ENCODE measurements around the gene SCG2. TPM values are rescaled to one million over a fixed set of nuclear protein-coding genes. Genes with fewer than 3 reads are reported as not detected.

Gene SCG2
- total RNA-seq, 2 donors from 2014 or later = not detected

DNA sequence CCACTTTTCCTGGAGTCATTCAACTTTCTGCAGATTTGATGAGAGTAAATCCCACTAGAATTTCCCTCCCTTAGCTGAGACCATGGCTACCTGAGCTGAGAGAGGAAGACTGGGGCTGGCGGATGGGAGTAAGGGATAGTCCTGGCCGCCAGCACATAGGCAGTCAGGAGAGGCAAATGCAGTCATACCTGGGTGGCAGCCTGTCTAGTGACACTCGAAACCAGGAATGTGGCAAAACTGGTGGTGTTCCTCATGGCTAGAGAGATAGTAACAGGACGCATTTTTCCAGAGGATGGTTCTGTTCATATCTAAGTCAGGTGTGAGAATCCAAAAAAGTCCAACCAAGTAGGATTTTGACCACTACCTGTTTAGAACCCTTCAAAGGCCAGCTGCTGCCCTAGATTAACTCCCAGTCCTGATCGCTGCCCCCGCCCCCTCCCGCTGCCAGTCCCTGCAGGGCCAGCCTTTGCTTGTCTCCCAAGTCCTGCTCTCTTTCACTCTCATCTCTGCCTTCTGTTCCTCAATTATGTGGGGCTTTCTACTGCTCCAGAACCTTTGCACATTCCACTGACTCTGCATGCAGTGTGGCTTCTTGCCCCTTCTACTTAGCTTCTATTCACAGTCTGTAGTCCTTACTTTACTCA lies 17.4 kb upstream of the SCG2 start:
- Mint-ChIP-seq H3K27ac (no peak overlapping the region), H3K9me3 (no peaks in the 10 kb centered on the region), H3K36me3 (peaks cover 0 to 4% of the 10 kb centered on the region in 2 donors)
- ATAC-seq (no peak), DNase-seq (ENCODE audit: low spot score in 2 of 2) (no peak)

DNA sequence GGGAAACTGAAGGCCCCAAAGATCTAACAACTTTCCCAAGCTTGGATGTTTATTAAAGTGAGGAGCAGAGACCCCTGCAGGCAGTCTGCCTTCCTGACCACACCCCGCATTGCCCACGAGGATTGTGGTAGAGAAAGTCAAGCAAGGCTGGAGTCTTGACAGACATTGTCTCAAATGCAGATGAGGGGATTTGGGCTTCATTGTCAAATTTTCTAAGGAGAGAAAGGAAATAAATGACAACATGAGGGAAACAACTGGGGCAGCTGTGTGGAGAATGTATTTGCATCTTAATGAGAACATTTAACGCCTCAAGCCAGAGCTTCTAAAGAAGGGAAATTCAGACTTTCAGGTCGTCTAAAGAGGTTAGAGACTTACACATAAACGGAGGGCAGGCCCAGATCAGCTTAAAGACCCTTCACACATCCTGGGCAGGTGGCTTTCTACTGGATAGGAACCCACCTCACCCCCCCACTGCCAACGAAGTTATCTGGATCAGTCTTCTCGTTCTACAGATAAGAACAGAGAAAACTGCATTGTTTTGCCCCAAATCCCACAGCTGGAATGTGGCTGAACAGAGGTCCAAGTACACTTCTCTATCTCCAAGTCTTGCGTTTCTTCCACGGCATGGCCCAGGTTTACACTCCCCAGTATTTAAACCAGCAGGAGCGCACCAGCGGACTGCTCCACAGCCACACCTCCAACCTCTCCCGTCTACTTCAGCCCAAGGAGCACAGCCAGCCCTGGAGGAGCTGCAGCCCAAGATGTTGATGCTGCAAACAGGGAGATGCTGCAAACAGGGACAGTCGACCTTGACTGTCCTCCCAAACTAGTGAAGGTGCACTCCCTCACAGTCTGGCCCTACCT lies 16.2 kb upstream of the SCG2 start:
- ATAC-seq (no peak), DNase-seq (ENCODE audit: low spot score in 2 of 2) (no peak)
- Mint-ChIP-seq H3K9me3 (no peaks in the 10 kb centered on the region), H3K27ac (no peak overlapping the region), H3K36me3 (peaks cover 0 to 15% of the 10 kb centered on the region in 2 donors)

DNA sequence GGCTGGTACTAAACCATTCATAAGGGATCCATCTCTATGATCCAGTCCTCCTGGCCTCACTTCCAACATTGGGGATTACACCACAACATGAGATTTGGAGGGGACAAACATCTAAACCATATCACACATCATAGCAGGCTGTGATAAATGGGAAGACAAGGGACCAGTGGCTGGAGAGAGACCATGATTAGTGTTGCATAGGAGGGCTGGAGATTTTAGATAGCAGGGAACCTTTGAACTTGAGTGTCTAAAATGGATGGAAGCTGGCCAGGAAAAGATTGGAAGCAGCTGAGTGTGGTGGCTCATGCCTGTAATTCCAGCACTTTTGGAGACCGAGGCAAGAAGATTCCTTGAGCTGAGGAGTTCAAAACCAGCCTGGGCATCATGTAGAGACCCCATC lies 12.4 kb upstream of the SCG2 start:
- no peaks in the 10 kb centered on the region for H3K9me3 Mint-ChIP-seq
- H3K27ac Mint-ChIP-seq = no peak overlapping the region
- H3K36me3 Mint-ChIP-seq = peaks cover 0 to 11% of the 10 kb centered on the region in 2 donors
- ATAC-seq = no peak
- DNase-seq (ENCODE audit: low spot score in 2 of 2) = no peak

DNA sequence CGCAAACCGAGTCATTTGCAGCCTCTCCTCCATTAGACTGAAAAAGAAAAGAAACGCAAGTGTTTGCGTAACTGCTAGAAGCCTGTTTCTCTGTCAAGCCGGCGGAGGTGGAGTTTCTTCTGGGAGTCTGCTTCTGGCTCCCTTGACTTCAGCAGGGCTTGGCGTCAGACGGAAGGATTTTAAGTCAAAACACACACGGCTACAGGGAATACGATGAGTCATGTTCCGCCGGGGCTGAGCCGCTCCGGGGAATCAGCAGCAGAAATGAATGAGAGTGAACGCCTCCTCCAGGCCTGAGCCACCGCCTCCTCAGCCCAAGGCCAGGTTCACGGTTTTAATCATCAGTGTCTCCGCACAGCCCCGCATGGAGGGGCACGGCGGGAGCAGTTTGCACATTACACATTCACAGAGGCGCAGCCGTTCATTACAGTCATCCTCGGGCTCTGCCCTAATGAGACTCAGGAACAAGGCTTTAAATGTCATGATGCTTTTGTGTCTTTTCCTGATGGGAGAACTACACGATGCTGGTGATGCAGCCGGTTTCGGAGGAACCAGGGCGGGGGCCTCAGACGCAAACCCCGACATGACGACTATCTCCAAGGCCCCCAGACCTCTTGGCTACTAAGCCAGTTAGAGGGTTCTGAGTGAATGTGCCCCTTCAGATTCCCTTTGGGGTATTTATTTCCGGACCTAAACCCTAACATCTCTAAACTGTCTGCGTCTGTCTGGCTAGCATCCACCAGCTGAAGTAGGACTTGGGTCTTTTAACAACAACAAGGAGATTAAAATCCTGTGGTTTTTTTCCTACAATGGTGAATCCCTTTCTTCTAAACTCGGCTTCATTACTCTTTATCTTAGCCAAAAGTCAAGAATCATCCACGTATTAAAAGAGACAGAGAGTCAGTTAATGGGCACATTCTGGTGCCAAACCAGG lies 11.1 kb upstream of the SCG2 start:
- Mint-ChIP-seq H3K9me3 (no peaks in the 10 kb centered on the region), H3K27ac (no peak overlapping the region), H3K36me3 (peaks cover 0 to 11% of the 10 kb centered on the region in 2 donors)
- no peak for ATAC-seq
- DNase-seq (ENCODE audit: low spot score in 2 of 2) = no peak

DNA sequence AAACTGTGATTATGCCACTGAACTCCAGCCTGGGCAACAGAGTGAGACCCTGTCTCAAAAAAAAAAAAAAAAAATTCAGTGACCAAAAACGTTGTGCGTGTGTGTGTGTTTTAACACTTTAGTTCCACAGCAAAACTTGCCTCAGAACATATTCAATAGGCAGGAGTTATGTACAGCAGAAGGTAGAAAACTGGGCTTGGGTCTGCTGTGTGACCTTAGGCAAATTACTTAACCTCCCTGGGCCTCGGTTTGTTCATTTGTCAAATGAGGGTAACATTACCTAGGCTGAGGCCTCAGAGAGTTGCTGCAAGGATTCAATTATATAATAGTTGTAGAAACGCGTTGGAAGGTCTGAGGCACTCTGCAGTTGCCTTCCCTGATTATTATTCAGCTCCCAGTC lies 10.3 kb upstream of the SCG2 start:
- no peak overlapping the region for H3K27ac Mint-ChIP-seq
- peaks cover 0 to 11% of the 10 kb centered on the region in 2 donors for H3K36me3 Mint-ChIP-seq
- no peaks in the 10 kb centered on the region for H3K9me3 Mint-ChIP-seq
- DNase-seq (ENCODE audit: low spot score in 2 of 2) (no peak), ATAC-seq (no peak)

DNA sequence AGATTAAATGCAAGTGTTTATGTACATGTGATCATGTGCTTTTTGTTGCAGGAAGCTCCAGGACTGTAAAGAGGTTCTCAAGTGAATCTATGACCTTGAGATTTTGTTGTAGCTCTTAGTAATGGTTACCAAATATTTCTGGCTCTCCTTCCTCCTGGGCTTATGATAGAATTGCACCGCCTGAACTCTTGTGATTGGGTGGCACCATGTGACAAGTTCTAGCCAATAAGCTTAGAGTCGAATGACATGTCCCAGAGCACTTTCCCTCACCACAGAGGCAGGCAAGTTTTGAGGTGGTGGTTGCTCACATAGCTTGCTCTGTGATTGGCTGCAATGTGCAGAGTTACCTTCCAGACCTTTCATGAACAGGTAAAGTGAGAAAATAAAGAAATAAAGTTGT lies 8.9 kb upstream of the SCG2 start:
- peaks cover 0 to 11% of the 10 kb centered on the region in 2 donors for H3K36me3 Mint-ChIP-seq
- no peak for DNase-seq (ENCODE audit: low spot score in 2 of 2)
- no peak overlapping the region for H3K27ac Mint-ChIP-seq
- no peaks in the 10 kb centered on the region for H3K9me3 Mint-ChIP-seq
- no peak for ATAC-seq

DNA sequence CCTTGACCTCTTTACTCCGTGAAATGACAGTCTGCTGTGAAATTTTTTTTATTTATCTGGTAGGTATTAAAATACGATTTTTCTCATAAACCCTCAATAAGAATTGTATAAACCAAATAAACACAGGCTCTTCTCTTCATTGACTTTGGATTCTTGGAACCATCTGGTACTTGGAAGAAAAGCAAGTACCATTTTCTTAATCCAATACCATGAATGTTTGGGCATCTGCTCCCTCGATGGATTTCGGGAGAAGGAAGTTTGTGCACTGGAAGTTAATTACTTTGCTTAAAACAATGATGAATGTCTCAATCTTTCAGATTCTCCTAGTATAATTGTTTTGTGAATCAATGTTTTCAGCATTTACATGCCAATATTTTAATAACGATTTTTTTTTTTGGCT lies 5.3 kb upstream of the SCG2 start:
- H3K36me3 Mint-ChIP-seq = no peaks in the 10 kb centered on the region
- H3K9me3 Mint-ChIP-seq = no peaks in the 10 kb centered on the region
- H3K27ac Mint-ChIP-seq = no peak overlapping the region
- no peak for ATAC-seq
- no peak for DNase-seq (ENCODE audit: low spot score in 2 of 2)

DNA sequence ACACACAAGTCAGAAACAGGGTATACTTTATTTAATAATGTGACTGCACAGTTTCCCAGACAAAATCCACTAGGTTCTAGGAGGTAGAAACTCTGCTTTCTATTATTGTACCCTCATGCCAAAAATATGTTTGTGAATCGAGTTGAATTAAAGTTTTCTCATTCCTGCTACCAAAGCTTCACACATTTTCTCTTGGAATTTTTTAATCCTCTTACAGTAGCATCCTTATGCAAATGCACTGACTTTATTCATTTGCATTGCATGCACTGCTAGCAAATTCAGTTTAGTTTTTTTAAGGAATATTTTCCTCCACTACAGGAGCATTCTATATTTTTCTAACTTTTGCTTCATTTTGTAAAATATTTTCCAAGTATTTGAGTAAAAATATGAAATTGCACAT lies 4.8 kb upstream of the SCG2 start:
- H3K27ac Mint-ChIP-seq = no peak overlapping the region

DNA sequence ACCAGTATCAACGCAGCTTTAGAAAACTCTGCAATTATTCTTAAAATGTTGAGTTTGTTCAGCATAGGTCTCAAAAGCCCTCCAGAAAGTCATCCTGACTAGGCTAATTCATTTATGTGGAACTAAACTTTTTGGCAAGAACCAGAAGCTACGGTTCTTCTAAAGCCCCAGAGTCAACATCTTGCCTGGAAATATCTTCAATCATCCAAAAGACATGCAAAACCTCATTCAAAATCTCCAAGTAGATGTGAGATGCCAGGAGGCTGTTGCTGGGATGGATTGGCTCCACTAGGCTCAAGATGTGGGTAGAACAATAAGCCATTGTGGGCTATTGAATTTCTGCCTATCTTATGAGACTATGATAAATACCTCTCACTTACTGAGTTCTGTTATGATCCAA lies 2.1 kb upstream of the SCG2 start:
- DNase-seq (ENCODE audit: low spot score in 2 of 2) (no peak), ATAC-seq (no peak)
- no peak overlapping the region for H3K27ac Mint-ChIP-seq
- no peaks in the 10 kb centered on the region for H3K36me3 Mint-ChIP-seq
- no peaks in the 10 kb centered on the region for H3K9me3 Mint-ChIP-seq

More for the DNA sequence above, 4.8 kb upstream of the SCG2 start:
- no peaks in the 10 kb centered on the region for H3K9me3 Mint-ChIP-seq
- no peak for ATAC-seq
- H3K36me3 Mint-ChIP-seq = no peaks in the 10 kb centered on the region
- DNase-seq (ENCODE audit: low spot score in 2 of 2) = no peak

DNA sequence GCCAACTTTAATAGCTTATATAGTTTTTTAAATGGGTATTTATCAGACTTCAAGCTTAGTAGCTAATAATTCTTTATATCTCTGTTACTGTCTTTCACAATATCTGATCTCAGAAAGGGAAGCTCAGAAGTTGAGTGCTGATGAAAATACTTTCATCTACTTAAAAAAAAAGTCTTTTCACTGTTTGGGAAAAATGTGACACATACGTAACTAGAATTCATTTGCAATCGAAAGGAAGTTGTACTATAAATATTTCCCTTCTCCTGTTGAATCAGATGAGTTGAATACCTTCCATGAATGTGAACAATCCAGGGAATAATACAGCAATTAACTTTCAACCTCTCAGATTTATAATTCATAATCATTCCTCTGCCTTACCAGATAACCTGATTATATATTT lies 811 bp upstream of the SCG2 start:
- H3K36me3 Mint-ChIP-seq = no peaks in the 10 kb centered on the region
- ATAC-seq (no peak), DNase-seq (ENCODE audit: low spot score in 2 of 2) (no peak)
- H3K27ac Mint-ChIP-seq = no peak overlapping the region
- H3K9me3 Mint-ChIP-seq = peaks cover 0 to 4% of the 10 kb centered on the region in 2 donors

DNA sequence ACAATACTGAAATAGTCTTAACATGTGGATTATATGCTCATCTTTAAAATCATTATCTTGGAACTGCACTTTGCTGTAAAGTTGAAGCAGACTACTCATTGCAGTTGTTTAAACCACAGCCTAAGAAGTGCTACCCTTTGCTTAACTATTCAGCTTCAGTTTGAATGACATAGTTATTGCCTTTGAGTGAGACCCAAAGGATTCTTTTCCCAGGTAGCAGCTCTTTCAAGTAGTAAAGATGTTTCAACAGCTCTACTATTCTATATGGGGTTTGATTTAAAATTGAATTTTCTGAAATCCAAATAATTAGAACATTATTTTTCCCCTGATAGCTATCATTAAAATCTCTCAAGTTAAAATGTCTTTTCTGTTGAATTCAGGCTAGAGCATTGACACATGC lies 1.1 kb downstream of the SCG2 start:
- Mint-ChIP-seq H3K9me3 (peaks cover 0 to 4% of the 10 kb centered on the region in 2 donors), H3K36me3 (no peaks in the 10 kb centered on the region), H3K27ac (no peak overlapping the region)
- no peak for ATAC-seq
- no peak for DNase-seq (ENCODE audit: low spot score in 2 of 2)

DNA sequence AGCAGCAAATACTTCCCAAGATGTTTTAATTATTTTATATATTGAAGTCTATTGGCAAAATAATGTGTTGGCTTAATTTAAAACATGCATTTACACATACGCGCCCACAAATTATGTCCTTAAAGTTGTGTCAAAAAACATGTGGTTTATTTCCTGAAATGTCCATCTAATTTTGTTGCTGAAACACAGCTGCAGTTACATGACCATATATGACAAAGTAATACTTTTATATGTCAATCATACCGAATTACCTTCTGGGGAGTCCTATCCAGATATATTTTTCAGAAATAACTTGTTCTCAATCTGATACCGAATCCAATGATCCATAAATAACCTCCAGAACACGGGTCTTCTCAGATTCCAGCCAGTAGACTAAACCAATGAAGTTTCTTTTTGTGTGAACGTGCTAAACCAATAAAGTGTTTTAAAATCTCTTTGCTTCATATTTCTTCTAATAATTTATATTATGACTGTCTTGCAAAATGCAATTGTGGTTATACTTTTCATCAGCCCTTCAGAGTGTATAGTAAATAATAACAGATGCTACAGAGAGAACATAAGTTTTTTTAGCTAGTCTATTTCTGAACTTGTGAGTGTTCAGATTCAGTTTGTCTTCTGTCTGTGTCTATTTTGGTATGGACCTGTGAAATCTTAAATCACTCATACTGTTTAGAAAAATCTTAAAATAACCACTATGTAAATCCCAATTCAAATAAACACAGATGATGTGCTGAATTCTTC lies 2.4 kb downstream of the SCG2 start:
- H3K36me3 Mint-ChIP-seq = no peaks in the 10 kb centered on the region
- H3K9me3 Mint-ChIP-seq = peaks cover 0 to 4% of the 10 kb centered on the region in 2 donors
- no peak for ATAC-seq
- DNase-seq (ENCODE audit: low spot score in 2 of 2) = no peak
- no peak overlapping the region for H3K27ac Mint-ChIP-seq

DNA sequence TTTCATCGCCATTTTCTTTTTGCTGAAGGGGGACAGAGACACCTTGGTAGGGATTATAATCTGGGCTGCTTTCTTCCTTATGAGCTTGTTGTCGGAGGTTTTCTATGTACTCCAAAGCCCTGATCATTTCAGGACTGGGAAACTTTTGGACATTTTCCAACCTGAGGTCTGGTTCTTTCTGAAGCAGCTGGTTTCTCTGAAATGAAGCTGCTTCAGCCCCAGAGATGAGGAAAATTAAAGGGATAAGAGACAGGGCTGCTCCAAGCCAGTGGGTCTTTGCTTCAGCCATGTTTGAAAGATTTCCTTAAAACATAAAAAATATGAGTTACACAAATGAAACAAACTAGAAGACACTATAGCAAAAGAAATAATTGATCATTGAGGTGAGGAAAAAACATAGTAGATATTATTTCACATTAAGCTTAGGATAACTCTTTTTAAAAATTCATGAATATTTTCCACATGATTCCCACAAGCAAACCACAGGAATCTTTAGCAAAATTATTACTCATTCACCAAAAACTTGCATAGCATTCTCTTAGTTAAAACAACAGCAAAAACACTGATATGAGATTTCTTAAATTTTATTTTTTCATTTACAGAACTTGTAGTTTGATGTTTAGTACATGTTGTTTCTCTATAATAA lies 3.0 kb downstream of the SCG2 start:
- Mint-ChIP-seq H3K9me3 (peaks cover 0 to 4% of the 10 kb centered on the region in 2 donors), H3K36me3 (no peaks in the 10 kb centered on the region), H3K27ac (no peak overlapping the region)
- DNase-seq (ENCODE audit: low spot score in 2 of 2) (no peak), ATAC-seq (no peak)

DNA sequence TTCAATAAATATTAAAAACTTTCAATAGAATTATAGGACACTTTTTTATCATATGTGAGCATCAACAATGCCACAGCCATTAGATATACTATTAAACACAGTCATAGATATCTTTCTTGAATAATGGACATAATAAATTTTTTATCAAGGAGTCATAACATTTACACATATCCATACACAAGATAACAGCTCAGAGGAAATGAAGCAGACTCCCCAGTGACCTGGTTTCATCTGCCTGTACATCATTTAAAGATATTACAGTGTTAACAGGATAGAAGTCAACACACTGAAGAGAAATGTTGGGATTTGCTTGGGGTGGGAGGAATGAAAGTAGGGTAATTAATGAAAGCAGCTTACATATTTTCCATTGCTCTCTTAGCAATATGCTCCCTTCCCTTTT lies 5.1 kb downstream of the SCG2 start:
- Mint-ChIP-seq H3K27ac (no peak overlapping the region), H3K9me3 (peaks cover 4% of the 10 kb centered on the region in 2 donors), H3K36me3 (no peaks in the 10 kb centered on the region)
- no peak for ATAC-seq
- no peak for DNase-seq (ENCODE audit: low spot score in 2 of 2)

DNA sequence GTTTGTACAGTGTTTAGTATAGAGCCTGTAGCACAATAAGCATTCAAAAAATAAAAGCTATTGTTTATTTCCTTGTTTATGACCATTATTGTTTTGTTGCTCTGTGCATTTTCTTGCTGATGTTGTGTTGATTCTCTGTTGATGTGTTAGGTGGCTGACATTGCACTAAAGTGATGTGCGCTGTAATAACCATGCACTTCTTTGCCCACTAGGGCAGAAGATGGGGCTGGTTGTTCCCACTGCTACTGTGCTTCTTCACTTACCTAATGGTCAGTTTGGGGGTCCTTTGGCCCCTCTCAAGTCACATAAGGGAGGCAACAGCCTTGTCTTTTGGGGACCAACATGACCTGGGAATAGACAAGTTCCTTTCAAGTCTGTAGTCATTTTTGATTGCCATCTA lies 6.0 kb downstream of the SCG2 start:
- Mint-ChIP-seq H3K36me3 (no peaks in the 10 kb centered on the region), H3K27ac (no peak overlapping the region), H3K9me3 (peaks cover 4% of the 10 kb centered on the region in 2 donors)
- DNase-seq (ENCODE audit: low spot score in 2 of 2) (no peak), ATAC-seq (no peak)

DNA sequence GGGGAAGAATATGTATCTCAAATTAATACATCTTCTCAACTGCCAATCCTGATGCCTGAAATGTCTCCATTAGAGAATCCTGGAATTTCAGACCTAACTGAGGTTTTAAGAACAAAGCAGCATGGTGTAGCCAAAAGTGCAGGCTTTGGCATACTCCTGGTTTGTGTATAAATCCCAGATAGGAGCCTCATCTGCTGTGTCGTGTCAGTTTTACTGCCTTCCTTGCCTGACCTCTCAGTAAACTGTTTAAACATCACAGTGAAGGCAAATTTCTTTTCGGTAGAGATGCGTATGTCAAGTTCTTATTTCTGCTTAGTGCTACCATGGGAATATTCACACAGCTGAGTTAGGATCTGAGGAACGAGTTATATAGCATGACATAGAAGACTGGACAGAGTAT lies 7.3 kb downstream of the SCG2 start:
- Mint-ChIP-seq H3K36me3 (no peaks in the 10 kb centered on the region), H3K27ac (no peak overlapping the region), H3K9me3 (peaks cover 4% of the 10 kb centered on the region in 2 donors)
- ATAC-seq (no peak), DNase-seq (ENCODE audit: low spot score in 2 of 2) (no peak)
